Progenitor cell of endocrine pancreas (in vitro differentiated cells): ENCODE data around the gene CHST2. TPM values are rescaled to one million over a fixed set of nuclear protein-coding genes. Genes with fewer than 3 reads are reported as not detected.

Experiments used
- DNase-seq: peaks from one replicate; pipeline ENCODE4 v3.0.0; 2021; ENCODE audit warnings: low spot score; ENCODE audit not compliant: unreplicated experiment
- H3K27ac Mint-ChIP-seq: 2 replicates; pipeline ENCODE4 v1.8.0; 2021; ENCODE audit warnings: mild to moderate bottlenecking, moderate library complexity, mixed read lengths
- H3K27me3 Mint-ChIP-seq: 2 replicates; pipeline ENCODE4 v1.8.0; 2021; ENCODE audit warnings: mixed read lengths
- H3K36me3 Mint-ChIP-seq: 2 replicates; pipeline ENCODE4 v1.8.0; 2022; ENCODE audit warnings: mixed read lengths; ENCODE audit not compliant: insufficient read depth
- H3K4me1 Mint-ChIP-seq: 2 replicates; pipeline ENCODE4 v1.8.0; 2021; ENCODE audit warnings: low read depth, mixed read lengths
- H3K4me3 Mint-ChIP-seq: 2 replicates; pipeline ENCODE4 v1.8.0; 2021; ENCODE audit warnings: low read depth, mild to moderate bottlenecking, moderate library complexity, mixed read lengths
- H3K9me3 Mint-ChIP-seq: 2 replicates; pipeline ENCODE4 v1.8.0; 2021; ENCODE audit warnings: low read depth, mixed read lengths
- total RNA-seq: library from RNA; stranded (reverse); gene quantifications from 2 replicates; pipeline ENCODE4 v1.2.1, GENCODE V29; 2021
- TF ChIP-seq, protein P1 (sequence below): fragments of 200-600 bp; sonication (generic); IDR thresholded peaks from one replicate; pipeline ENCODE4 v1.5.0; 2021; ENCODE audit warnings: antibody characterized with exemption, mild to moderate bottlenecking; ENCODE audit not compliant: unreplicated experiment

CHST2 gene
- total RNA-seq, 1 donor from 2014 or later = 13.2 TPM

DNA sequence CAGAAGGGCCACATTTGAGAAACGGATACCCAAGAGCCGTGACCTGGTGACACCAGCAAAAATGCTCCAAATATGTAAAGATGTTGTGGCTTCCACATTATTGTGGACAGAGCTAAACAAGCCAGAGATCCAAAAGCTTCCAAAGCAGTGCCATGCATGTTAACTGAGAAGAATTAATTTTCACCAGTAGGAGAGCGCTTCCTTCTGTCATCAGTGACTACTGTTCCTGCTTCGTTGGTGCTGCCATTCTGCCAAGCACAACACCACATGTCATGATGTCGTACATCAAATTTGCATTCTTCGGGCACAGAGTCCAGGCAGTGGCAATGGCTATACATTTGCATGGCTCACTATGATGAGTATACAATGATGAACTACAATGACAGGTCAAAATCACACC lies 19.1 kb upstream of the CHST2 start:
- Mint-ChIP-seq H3K4me1 (peaks cover 1% of the 10 kb centered on the region), H3K27me3 (no peaks in the 10 kb centered on the region), H3K36me3 (no peaks in the 10 kb centered on the region), H3K9me3 (peaks cover 18% of the 10 kb centered on the region), H3K27ac (no peak overlapping the region), H3K4me3 (no peak overlapping the region)
- no peak for DNase-seq
- TF ChIP-seq, protein P1, sequence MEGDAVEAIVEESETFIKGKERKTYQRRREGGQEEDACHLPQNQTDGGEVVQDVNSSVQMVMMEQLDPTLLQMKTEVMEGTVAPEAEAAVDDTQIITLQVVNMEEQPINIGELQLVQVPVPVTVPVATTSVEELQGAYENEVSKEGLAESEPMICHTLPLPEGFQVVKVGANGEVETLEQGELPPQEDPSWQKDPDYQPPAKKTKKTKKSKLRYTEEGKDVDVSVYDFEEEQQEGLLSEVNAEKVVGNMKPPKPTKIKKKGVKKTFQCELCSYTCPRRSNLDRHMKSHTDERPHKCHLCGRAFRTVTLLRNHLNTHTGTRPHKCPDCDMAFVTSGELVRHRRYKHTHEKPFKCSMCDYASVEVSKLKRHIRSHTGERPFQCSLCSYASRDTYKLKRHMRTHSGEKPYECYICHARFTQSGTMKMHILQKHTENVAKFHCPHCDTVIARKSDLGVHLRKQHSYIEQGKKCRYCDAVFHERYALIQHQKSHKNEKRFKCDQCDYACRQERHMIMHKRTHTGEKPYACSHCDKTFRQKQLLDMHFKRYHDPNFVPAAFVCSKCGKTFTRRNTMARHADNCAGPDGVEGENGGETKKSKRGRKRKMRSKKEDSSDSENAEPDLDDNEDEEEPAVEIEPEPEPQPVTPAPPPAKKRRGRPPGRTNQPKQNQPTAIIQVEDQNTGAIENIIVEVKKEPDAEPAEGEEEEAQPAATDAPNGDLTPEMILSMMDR = no peak

DNA sequence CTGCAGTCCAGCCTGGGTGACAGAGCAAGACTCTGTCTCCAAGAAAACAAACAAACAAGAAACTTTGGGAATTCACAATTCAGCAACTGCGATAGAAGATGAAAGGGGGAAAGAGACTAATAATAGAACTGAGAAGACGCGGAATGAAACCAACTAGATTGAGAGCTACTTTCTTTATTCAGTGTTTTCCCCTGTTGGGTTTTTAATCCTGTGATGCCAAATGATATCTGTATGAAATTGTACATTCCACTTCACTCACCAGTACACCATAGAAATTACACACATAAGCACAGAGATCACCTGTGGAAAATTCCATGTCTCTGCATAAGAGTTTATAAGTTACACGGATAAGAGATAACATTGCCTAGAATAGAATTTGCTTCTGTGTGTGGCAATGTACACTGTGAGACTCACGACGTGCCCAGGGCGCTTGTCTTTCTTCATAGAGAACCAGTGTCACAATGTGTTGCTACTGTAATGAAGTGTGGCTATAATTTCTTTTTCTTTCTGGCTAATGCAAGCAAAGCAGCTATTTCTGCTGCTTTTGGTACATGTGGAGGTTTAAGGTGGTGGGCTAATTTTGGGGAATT lies 17.7 kb upstream of the CHST2 start:
- peaks cover 1% of the 10 kb centered on the region for H3K4me1 Mint-ChIP-seq
- H3K27me3 Mint-ChIP-seq = no peaks in the 10 kb centered on the region
- TF ChIP-seq, protein P1 = no peak
- DNase-seq = no peak
- no peaks in the 10 kb centered on the region for H3K36me3 Mint-ChIP-seq
- H3K9me3 Mint-ChIP-seq = peaks cover 28% of the 10 kb centered on the region
- no peak overlapping the region for H3K4me3 Mint-ChIP-seq
- no peak overlapping the region for H3K27ac Mint-ChIP-seq

DNA sequence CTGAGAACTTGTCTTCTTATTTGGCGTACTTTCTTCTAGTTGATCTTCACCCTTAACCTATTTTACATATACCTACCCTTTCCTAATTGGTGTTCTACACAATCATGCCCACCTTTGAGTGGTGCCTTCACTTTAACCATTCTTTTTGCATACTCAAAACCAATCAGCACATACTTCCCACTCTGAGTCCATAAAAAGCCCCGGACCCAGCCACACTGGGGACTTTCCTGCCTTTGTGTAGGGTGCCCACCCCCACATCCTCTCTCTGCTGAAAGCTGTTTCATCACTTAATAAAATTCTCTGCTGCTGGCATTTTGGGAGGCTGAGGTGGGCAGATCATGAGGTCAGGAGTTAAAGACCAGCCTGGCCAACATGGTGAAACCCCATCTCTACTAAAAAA lies 15.9 kb upstream of the CHST2 start:
- Mint-ChIP-seq H3K4me3 (no peak overlapping the region), H3K27me3 (no peaks in the 10 kb centered on the region), H3K9me3 (peaks cover 23% of the 10 kb centered on the region), H3K36me3 (no peaks in the 10 kb centered on the region), H3K4me1 (no peaks in the 10 kb centered on the region), H3K27ac (no peak overlapping the region)
- DNase-seq = no peak
- TF ChIP-seq, protein P1 = no peak

DNA sequence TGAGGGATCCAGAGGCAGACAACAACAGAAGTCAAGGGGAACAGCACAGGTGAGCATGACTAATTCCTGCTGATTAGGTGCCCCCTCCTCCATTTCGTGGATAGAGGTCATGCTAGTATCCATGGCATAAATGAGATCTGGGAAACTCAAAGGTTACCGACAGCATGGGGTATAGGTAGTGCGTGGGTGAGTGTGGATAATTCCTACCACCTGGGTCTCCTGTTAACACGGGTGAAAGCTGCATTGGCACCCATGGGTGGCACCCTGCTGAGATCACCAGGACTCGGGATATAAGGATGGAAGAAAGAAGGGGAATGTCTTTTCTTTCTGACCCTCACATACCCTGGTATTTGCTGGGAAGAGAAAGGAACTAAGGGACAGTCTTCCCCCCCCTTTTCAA lies 14.4 kb upstream of the CHST2 start:
- Mint-ChIP-seq H3K9me3 (peaks cover 23% of the 10 kb centered on the region), H3K4me1 (no peaks in the 10 kb centered on the region), H3K27ac (no peak overlapping the region), H3K4me3 (no peak overlapping the region), H3K36me3 (no peaks in the 10 kb centered on the region), H3K27me3 (no peaks in the 10 kb centered on the region)
- TF ChIP-seq, protein P1 = no peak
- DNase-seq = no peak

DNA sequence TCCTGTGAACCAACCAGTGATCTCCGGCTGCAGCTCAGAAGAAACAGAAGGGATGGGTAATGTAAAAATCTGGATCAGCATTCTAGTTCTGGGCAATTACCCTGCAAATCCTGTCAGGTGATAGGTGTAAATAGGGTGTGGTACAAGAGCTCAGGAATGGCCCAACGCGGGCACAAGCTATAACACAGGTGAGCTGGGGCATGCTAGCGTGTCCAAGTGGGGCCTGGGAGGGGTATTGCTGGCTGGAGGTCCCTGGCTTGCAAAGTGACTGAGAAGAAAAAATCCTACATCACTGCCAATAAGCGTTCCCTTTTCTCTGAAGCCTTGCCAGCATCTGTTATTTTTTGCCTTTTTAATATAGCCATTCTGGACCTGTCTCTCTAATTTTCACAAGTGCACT lies 9.7 kb upstream of the CHST2 start:
- no peaks in the 10 kb centered on the region for H3K4me1 Mint-ChIP-seq

More for the DNA sequence above, 9.7 kb upstream of the CHST2 start:
- no peak for DNase-seq
- H3K27ac Mint-ChIP-seq = no peak overlapping the region
- TF ChIP-seq, protein P1 = no peak
- H3K36me3 Mint-ChIP-seq = no peaks in the 10 kb centered on the region
- no peak overlapping the region for H3K4me3 Mint-ChIP-seq
- peaks cover 18% of the 10 kb centered on the region for H3K27me3 Mint-ChIP-seq
- H3K9me3 Mint-ChIP-seq = peaks cover 17% of the 10 kb centered on the region
